CD4-positive, CD25-positive, alpha-beta regulatory T cell (primary cell): ENCODE measurements around the gene PXT1. TPM values are rescaled to one million over a fixed set of nuclear protein-coding genes. Genes with fewer than 3 reads are reported as not detected.

ENCODE experiments used
- ATAC-seq, 2 donors: fragments of 150-1000 bp; cut with Tn5 transposase; one replicate each; pipeline ENCODE4 v1.10.0; 2021; ENCODE audit warnings: low read depth in 2 of 2, moderate number of reproducible peaks in 2 of 2, moderate library complexity in 1 of 2
- DNase-seq, 3 donors: peaks; one replicate each; pipeline versions ENCODE4 v3.0.0 to v3.0.0-alpha.2; 2012 to 2022; ENCODE audit warnings: mixed read lengths in 1 of 3
- H3K27ac ChIP-seq: one replicate; pipeline ENCODE4 v1.7.0; 2013; ENCODE audit warnings: mild to moderate bottlenecking, low read length; ENCODE audit not compliant: insufficient read depth, poor library complexity, severe bottlenecking
- H3K27me3 ChIP-seq: one replicate; pipeline ENCODE4 v1.7.0; 2013; ENCODE audit warnings: low read length; ENCODE audit not compliant: control insufficient read depth, insufficient read depth
- H3K36me3 ChIP-seq: one replicate; pipeline ENCODE4 v1.7.0; 2013; ENCODE audit warnings: mild to moderate bottlenecking, low read length, moderate library complexity; ENCODE audit not compliant: control insufficient read depth, insufficient read depth
- H3K4me1 ChIP-seq: 2 replicates; pipeline ENCODE4 v1.7.0; 2013; ENCODE audit warnings: mild to moderate bottlenecking, low read length; ENCODE audit not compliant: insufficient read depth, control insufficient read depth, poor library complexity, severe bottlenecking
- H3K4me3 ChIP-seq: one replicate; pipeline ENCODE4 v1.7.0; 2013; ENCODE audit warnings: low read depth, mild to moderate bottlenecking, low read length, moderate library complexity
- H3K9me3 ChIP-seq, 2 experiments: 1 replicate in 1 of 2; 2 replicates in 1 of 2; pipeline ENCODE4 v1.7.0; 2013; ENCODE audit warnings: low read length in 2 of 2, mild to moderate bottlenecking in 1 of 2, moderate library complexity in 1 of 2; ENCODE audit not compliant: control insufficient read depth in 2 of 2
- H3K27ac Mint-ChIP-seq, 3 donors: one replicate each; pipeline ENCODE4 v1.8.0; 2020 to 2022; ENCODE audit warnings: mild to moderate bottlenecking in 3 of 3, mixed read lengths in 3 of 3, moderate library complexity in 2 of 3
- H3K27me3 Mint-ChIP-seq: one replicate; pipeline ENCODE4 v1.8.0; 2022; ENCODE audit warnings: mild to moderate bottlenecking, mixed read lengths
- H3K36me3 Mint-ChIP-seq: one replicate; pipeline ENCODE4 v1.8.0; 2020; ENCODE audit warnings: mixed read lengths
- H3K4me1 Mint-ChIP-seq, 4 donors: one replicate each; pipeline ENCODE4 v1.8.0; 2020 to 2022; ENCODE audit warnings: mixed read lengths in 4 of 4, mild to moderate bottlenecking in 1 of 4
- H3K4me3 Mint-ChIP-seq, 4 donors: one replicate each; pipeline ENCODE4 v1.8.0; 2020 to 2022; ENCODE audit warnings: mild to moderate bottlenecking in 4 of 4, mixed read lengths in 4 of 4, moderate library complexity in 3 of 4
- H3K9me3 Mint-ChIP-seq, 7 donors: one replicate each; pipeline ENCODE4 v1.8.0; 2020 to 2022; ENCODE audit warnings: mixed read lengths in 7 of 7, mild to moderate bottlenecking in 3 of 7, moderate library complexity in 2 of 7
- polyA plus RNA-seq, 4 donors: library from polyadenylated mRNA; unstranded; fragments of 300-500 nt; fragmentation: Illumina TruSeq; gene quantifications; one replicate each; pipeline ENCODE4 v1.2.3, GENCODE V29; 2021
- total RNA-seq: library from RNA; stranded (reverse); gene quantifications from one replicate; pipeline ENCODE4 v1.2.3, GENCODE V29; 2022

The PXT1 gene
- total and polyA plus RNA-seq, 5 donors from 2014 or later = 0.08 to 0.37 (median 0.09) TPM; not detected in 2

DNA sequence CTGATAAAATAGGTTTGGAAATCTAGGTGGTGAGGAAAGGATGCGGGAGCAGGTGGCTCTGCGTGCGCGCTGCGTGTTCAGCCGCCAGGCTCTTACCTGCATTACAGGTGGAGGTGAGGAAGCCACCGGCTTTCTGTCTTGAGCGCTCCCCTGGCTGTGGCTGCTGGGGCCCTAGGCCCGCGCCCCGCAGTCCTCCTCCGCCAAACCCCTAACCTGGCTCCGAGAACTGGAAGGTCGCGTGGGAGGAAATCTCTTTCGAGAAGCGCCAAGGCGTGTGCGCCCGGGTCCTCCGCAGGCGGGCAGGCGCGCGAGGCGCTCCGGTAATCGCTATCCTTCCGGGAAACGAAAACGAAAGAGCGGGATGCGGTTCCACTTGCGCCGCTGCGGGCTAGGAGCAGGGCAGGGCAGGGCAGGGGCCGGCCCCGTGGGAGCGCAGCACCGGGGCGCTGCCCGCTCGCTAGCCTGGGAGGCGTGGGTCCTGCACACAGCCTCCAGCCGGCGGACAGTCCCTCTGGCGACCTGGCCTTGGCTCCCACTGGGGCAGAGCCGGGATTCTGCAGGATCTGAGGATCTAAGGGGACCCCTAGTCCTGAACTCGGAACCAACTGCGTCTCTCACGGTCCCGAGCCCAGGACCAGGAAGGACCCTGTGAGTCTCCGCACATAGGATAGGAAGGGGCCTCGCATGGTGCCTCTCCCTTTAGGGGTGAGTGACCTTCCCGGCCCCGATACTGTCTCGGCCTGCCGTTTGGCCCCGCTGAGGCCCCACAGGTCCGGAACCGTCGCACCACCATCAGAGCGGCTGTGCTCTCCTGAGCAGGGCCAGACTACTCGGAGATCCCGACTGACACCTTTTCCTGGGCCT lies 55.0 kb downstream of the PXT1 start, which contains the start of gene ETV7:
TSS of gene ETV7 (minus strand) at position 230 of the 864 bp plus-strand sequence. CDS start at position 102, 128 bp downstream.
- peaks cover 10% of the 10 kb centered on the region for H3K27me3 ChIP-seq
- peak within 1 kb of the TSS; percentile 90 to 99 (median 96) for H3K27ac Mint-ChIP-seq
- H3K27me3 Mint-ChIP-seq = peaks cover 23% of the 10 kb centered on the region
- H3K9me3 Mint-ChIP-seq = peaks cover 0 to 2% (median 0%) of the 10 kb centered on the region in 7 donors
- ATAC-seq (peak; percentile 41 to 52), DNase-seq (peak; percentile 20 to 71 (median 29))
- H3K4me1 Mint-ChIP-seq = peaks cover 0 to 34% (median 19%) of the 10 kb centered on the region in 4 donors
- peak within 1 kb of the TSS; percentile 87 for H3K4me3 ChIP-seq
- H3K9me3 ChIP-seq = no peaks in the 10 kb centered on the region
- H3K36me3 Mint-ChIP-seq = peaks cover 4% of the 10 kb centered on the region
- no peaks in the 10 kb centered on the region for H3K36me3 ChIP-seq
- peaks cover 31% of the 10 kb centered on the region for H3K4me1 ChIP-seq
- peak within 1 kb of the TSS; percentile 37 for H3K27ac ChIP-seq
- peak within 1 kb of the TSS; percentile 93 to 97 (median 95) for H3K4me3 Mint-ChIP-seq

DNA sequence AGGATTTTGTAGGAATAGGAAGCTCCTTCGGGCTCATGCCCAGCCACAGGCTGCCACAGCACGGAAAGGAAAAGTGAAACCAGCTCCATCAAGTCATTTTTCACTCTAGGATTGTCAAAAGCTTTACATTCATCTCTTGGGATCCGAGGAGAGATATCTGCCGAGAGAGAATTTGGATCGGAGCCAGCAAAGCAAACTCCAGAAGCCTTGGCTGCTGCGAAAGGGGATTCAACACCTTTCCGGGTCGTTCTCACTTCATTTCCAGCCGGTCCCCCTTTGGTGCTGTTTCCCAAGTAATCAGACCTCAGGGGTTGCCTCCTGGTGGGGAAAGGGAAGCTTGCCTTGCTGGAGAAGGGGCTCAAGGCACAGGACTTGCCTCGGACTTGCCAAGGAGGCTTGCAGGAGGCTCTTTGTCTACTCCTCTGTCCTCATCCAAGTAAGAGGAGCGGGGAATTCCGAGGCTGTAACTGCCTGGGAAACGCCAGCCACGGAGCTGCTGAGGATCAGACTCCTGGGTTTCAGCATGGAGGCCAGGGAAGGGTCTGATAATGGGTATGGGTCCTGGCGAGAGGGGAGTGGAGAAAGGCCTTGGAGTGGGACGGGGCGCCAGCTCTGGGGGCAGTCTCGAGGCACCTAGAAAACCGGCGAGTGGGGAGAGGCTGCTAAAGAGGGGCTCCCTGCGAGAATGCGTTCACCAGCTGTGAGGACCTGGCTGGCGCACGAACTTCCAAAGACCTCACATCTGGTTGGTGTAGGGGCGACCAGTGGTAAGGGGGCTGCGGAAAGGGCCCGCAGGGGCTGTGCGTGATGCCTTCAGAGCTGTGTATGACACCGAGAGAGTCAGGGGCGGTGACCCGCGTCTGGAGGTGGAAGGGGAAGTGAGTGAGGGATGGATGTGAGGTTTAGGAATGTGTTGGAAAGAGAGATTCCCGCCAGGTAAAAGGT lies 55.9 kb downstream of the PXT1 start:
- peak in 2 of 3 donors; percentile 18 to 37 for DNase-seq
- peak overlapping the region; percentile 87 for H3K4me3 ChIP-seq
- peaks cover 0 to 2% (median 0%) of the 10 kb centered on the region in 7 donors for H3K9me3 Mint-ChIP-seq
- peaks cover 4% of the 10 kb centered on the region for H3K36me3 Mint-ChIP-seq
- H3K4me1 ChIP-seq = peaks cover 31% of the 10 kb centered on the region
- H3K27me3 ChIP-seq = peaks cover 10% of the 10 kb centered on the region
- peak; percentile 32 to 37 for ATAC-seq
- peaks cover 21% of the 10 kb centered on the region for H3K27me3 Mint-ChIP-seq
- H3K27ac Mint-ChIP-seq = peak overlapping the region; percentile 90 to 99 (median 96)
- no peaks in the 10 kb centered on the region for H3K9me3 ChIP-seq
- H3K4me1 Mint-ChIP-seq = peaks cover 0 to 36% (median 19%) of the 10 kb centered on the region in 4 donors
- H3K27ac ChIP-seq = peak overlapping the region; percentile 37
- peak overlapping the region; percentile 93 to 97 (median 95) for H3K4me3 Mint-ChIP-seq
- no peaks in the 10 kb centered on the region for H3K36me3 ChIP-seq

DNA sequence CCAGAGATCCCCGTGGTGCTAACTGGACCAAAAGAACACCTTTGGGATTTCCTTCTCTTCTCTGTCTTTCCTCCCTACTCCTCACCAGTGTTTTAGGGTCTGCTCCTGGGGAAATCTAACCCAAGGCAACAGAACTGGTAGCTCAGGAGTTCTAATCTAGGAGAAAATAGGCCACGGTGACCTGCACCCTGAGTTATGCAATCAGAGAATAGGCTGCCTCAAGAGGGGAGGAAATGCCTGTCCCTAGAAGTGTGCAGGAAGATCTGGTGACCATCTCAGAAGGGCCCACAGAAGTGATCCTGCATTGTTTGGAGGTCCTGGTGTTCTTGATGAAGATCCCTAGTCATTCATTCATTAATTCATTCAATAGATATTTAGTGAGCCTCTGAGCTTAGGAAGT lies 58.6 kb downstream of the PXT1 start:
- no peak overlapping the region for H3K4me3 ChIP-seq
- Mint-ChIP-seq H3K27me3 (peaks cover 16% of the 10 kb centered on the region), H3K9me3 (peaks cover 0 to 2% (median 0%) of the 10 kb centered on the region in 7 donors), H3K27ac (peak overlapping the region in 1 of 3 donors; percentile 90), H3K4me3 (peak overlapping the region in 2 of 4 donors; percentile 27 to 52), H3K36me3 (no peaks in the 10 kb centered on the region), H3K4me1 (peaks cover 3 to 41% (median 20%) of the 10 kb centered on the region in 4 donors)
- H3K9me3 ChIP-seq = no peaks in the 10 kb centered on the region
- no peak overlapping the region for H3K27ac ChIP-seq
- ATAC-seq (no peak), DNase-seq (no peak)
- H3K27me3 ChIP-seq = peaks cover 6% of the 10 kb centered on the region
- H3K4me1 ChIP-seq = peaks cover 32% of the 10 kb centered on the region
- H3K36me3 ChIP-seq = no peaks in the 10 kb centered on the region

DNA sequence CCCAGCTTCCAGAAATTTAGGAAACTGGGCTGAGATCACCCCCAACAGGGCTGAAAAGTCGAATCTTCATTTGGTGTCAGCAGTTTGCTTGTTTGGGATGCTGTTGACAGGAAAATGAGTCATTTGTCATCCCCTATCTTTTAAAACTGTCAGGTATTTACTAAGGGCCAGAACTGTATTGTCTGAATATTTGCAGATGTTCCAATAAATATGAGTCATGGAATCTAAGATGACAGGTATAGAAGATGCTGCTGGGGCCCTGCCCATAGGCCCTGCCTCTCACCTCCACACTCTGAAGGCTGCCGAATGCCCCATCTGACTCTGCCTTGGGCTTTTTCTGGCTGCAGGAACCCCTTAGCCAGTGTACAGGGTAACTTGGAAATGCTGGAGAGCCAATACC lies 59.0 kb downstream of the PXT1 start:
- Histone ChIP-seq H3K36me3 (no peaks in the 10 kb centered on the region), H3K9me3 (no peaks in the 10 kb centered on the region), H3K27ac (no peak overlapping the region), H3K4me1 (peaks cover 37% of the 10 kb centered on the region), H3K27me3 (peaks cover 6% of the 10 kb centered on the region), H3K4me3 (no peak overlapping the region)
- Mint-ChIP-seq H3K27me3 (peaks cover 17% of the 10 kb centered on the region), H3K9me3 (peaks cover 0 to 2% (median 0%) of the 10 kb centered on the region in 7 donors), H3K4me1 (peaks cover 6 to 46% (median 23%) of the 10 kb centered on the region in 4 donors), H3K4me3 (peak overlapping the region in 2 of 4 donors; percentile 27 to 52), H3K27ac (peak overlapping the region in 1 of 3 donors; percentile 90), H3K36me3 (no peaks in the 10 kb centered on the region)
- ATAC-seq = peak; percentile 55 to 65
- peak in 1 of 3 donors; percentile 16 for DNase-seq

DNA sequence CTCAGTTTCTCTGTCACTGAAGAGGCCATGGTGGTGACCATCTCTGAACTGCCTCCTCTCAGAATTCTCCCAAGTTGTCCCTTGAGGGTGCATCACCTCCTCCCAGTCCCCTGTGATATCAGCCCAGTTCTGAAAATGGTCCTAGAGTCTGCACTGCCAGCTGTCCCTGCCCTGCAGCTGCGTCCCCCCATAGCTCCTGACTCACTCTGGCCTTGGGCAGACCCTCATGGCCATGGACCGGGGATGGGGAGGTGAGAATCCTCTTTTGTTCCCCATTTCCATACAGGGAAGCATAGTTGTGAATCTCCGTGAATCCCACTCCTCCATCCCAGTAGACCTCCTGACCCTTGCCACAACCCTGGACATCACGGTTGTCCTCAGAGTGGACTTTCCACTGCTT lies 59.7 kb downstream of the PXT1 start:
- Histone ChIP-seq H3K4me1 (peaks cover 34% of the 10 kb centered on the region), H3K9me3 (no peaks in the 10 kb centered on the region), H3K36me3 (no peaks in the 10 kb centered on the region), H3K27ac (no peak overlapping the region), H3K4me3 (no peak overlapping the region), H3K27me3 (peaks cover 2% of the 10 kb centered on the region)
- DNase-seq = no peak
- ATAC-seq = no peak
- no peaks in the 10 kb centered on the region for H3K36me3 Mint-ChIP-seq
- peaks cover 0 to 2% (median 0%) of the 10 kb centered on the region in 7 donors for H3K9me3 Mint-ChIP-seq
- peak overlapping the region in 2 of 3 donors; percentile 26 to 90 for H3K27ac Mint-ChIP-seq
- peak overlapping the region in 1 of 4 donors; percentile 52 for H3K4me3 Mint-ChIP-seq
- H3K27me3 Mint-ChIP-seq = peaks cover 13% of the 10 kb centered on the region
- H3K4me1 Mint-ChIP-seq = peaks cover 6 to 47% (median 30%) of the 10 kb centered on the region in 4 donors

DNA sequence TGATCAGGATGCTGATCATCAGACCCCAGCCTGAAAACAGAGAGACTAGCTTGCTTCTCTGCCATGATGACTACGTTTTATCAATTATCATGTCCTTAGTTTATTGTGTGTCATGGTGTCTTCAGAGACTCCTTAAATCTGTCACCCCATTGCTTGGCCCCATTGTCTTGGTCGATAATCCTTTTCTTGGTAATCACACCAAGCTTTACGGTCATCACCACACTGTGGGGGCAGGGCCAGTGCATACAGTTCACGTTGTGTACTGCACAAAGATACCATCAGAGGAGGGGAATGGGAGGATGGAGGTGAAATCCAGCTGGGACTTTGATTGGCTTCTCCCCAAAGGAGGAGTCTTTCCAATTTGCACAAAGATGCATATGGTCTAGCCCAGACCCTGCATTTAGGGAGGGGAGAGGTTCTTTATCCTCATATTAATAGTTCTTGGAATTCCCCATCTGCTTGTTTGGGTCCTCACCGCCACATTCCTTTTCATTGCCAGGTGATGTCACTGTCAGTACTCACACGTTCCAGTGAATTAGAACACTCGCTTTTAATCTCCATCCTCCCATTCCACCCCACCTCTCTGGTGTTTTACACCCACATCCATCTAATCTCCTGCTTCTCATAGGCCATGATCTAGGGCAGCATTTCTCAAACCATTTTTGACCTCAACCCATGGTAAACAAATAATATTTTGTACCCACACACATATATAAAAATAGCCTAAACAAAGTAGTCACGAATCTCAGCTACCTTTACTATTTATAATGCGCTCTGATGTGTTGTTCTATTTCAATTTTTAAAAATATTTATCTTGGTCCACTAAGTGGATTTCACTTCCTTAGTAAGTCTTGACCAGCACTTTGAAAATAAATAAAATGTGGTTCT lies 60.9 kb downstream of the PXT1 start:
- Histone ChIP-seq H3K4me1 (peaks cover 27% of the 10 kb centered on the region), H3K27me3 (peaks cover 2% of the 10 kb centered on the region), H3K36me3 (no peaks in the 10 kb centered on the region), H3K27ac (no peak overlapping the region), H3K9me3 (no peaks in the 10 kb centered on the region), H3K4me3 (no peak overlapping the region)
- Mint-ChIP-seq H3K4me1 (peaks cover 2 to 44% (median 30%) of the 10 kb centered on the region in 4 donors), H3K27me3 (peaks cover 7% of the 10 kb centered on the region), H3K27ac (peak overlapping the region in 2 of 3 donors; percentile 38 to 63), H3K36me3 (no peaks in the 10 kb centered on the region), H3K4me3 (no peak overlapping the region), H3K9me3 (peaks cover 0 to 2% (median 0%) of the 10 kb centered on the region in 7 donors)
- ATAC-seq = no peak
- DNase-seq = no peak
